Spleen (tissue), 7 donors: Measurements from ENCODE around the gene TIAM1.

Experiments
- POLR2A ChIP-seq, 3 donors: fragments of 450-650 bp; IDR thresholded peaks; one replicate each; pipeline ENCODE4 v1.5.1; 2017; ENCODE audit warnings: antibody characterized with exemption in 3 of 3, mild to moderate bottlenecking in 1 of 3
- POLR2AphosphoS5 ChIP-seq, 3 donors: sonication (generic); formaldehyde crosslinking; IDR thresholded peaks; one replicate each; pipeline ENCODE4 v1.5.1; 2017; ENCODE audit warnings: antibody characterized with exemption in 3 of 3
- TF ChIP-seq, protein P1 (sequence below), 11 experiments: fragments of 200-600 bp in 7 of 11; fragments of 450-650 bp in 4 of 11; sonication (generic) in 4 of 11; IDR thresholded peaks in 8 of 11; conservative IDR thresholded peaks in 3 of 11; 1 replicate in 7 of 11; 2 replicates in 4 of 11; pipeline versions ENCODE4 v1.4.0 to v1.8.0; 2016 to 2021; ENCODE audit warnings: antibody characterized with exemption in 11 of 11, inconsistent platforms in 4 of 11, mild to moderate bottlenecking in 1 of 11
- donor health status: DM: no; HTN: no; CAD: no; lungs with moderate emphysema.
- donor health status: DM: no; HTN: no; CAD: no.
- donor health status: DM: no; HTN: no; CAD: no.

DNA sequence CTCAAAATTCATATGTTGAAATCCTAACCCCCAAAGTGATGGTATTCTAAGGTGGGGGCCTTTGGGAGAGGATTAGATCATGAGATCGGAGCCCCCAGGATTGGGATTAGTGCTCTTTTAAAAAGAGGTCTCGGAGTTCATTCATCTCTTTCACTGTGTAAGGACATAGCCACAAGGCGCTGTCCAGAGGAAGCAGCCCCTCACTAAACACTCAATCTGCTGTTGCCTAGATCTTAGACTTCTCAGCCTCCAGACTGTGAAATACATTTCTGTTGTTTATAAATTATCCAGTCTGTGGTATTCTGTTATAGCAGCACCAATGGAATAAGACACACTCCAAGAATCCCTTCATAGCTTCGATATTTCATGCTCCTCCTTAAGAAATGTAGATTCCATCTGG is 12.4 kb upstream of the TIAM1 start:
- TF ChIP-seq POLR2AphosphoS5 (IDR thresholded peaks at IDR 0.05) (no peak), POLR2A (IDR thresholded peaks at IDR 0.05) (no peak)
- TF ChIP-seq, protein P1, sequence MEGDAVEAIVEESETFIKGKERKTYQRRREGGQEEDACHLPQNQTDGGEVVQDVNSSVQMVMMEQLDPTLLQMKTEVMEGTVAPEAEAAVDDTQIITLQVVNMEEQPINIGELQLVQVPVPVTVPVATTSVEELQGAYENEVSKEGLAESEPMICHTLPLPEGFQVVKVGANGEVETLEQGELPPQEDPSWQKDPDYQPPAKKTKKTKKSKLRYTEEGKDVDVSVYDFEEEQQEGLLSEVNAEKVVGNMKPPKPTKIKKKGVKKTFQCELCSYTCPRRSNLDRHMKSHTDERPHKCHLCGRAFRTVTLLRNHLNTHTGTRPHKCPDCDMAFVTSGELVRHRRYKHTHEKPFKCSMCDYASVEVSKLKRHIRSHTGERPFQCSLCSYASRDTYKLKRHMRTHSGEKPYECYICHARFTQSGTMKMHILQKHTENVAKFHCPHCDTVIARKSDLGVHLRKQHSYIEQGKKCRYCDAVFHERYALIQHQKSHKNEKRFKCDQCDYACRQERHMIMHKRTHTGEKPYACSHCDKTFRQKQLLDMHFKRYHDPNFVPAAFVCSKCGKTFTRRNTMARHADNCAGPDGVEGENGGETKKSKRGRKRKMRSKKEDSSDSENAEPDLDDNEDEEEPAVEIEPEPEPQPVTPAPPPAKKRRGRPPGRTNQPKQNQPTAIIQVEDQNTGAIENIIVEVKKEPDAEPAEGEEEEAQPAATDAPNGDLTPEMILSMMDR (IDR thresholded peaks at IDR 0.05 in 8 of 11, conservative IDR thresholded peaks at IDR 0.05 in 3 of 11), result no peak
